Central memory CD4-positive, alpha-beta T cell (primary cell): Measurements from ENCODE around the gene CAMK2D.

Source experiments
- DNase-seq: peaks from one replicate; pipeline ENCODE4 v3.0.0; 2022

The CAMK2D gene

DNA sequence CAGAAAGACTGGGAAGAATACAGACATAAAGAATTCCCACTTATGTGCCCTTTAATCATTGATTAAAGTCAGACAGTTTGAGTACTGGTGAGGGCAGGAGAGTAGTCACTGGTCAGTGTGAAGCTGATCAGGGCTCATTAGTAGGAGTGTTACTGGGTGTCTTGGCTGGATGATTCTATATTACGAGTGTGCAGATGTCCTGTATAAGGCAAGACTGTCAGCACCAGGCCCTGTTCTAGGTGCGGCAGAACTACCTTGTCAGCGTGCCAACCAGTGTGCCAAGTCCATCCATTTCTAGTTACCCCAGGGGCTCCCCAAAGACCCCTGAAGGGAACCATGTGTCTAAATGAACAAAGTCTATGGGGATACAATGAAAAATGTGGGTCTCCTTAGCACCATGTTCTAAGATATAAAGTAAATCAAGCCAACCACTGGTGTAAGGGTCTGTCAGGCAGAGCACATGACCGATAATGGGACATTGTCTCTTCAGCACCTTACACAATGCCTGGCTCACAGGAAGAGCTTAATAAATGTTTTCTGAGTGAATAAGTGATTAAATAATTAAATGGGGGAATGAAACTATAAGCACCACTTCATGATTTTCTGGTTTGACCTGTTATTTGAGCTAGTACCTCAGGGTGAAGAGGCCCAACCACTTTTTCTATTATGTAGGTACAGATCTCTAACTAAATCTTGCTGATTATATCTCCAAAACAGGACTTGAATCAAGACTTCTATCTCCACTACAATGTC, 205.0 kb downstream of the CAMK2D start:
- DNase-seq = no peak

DNA sequence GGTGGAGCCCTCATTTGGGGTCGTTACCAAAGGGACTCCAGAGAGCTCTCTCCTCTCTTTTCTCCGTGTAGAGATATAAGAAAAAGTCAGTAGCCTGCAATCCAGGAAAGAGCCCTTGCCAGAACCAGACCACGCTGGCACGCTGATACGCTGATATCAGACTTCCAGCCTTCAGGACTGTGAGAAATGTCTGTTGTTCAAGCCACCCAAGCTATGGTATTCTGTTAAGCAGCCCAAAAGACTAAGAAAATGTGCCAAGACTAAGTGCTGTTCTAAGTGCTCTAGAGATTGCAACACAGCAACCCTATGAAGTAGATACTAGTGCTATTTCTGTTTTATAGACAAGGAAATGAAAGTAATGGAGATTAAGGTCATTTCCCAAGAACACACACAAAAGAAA, 205.7 kb downstream of the CAMK2D start:
- DNase-seq = no peak

DNA sequence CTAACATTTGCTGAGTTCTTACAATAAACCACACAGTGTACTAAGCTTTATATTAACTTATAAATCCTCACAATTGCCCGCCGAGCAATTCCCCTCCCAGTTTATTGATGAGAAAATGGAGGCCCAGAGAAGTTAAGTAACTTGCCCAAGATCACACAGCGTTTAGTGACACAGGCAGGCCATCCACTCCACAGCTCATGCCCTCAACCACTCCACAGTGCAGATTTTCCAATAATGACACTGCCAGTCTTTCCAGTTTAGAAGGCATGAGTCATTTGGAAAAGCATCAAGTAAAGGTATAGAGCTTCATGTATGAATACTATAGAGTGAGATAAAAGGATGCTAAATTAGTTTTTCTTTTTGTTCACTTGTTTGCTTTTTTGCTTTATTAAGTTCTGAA, 208.5 kb downstream of the CAMK2D start:
- no peak for DNase-seq

DNA sequence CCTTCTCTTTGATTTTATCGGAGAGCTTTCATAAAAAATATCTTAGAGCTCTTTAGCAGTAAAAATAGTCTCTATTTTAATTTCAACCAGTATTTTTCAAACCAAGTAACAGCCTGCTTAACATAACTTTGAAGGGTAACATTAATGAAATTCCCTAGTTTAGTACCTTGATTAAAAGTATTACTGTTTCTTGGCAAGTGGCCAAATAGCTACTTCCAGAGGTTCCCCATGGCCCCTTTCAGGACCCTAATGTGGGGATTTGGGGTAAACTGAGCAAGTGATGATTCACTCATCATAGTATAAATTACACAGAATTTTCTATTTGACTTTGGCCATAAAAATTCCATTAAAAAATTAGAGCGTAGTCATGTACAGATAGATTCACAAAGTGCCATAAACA, 211.0 kb downstream of the CAMK2D start:
- no peak for DNase-seq

DNA sequence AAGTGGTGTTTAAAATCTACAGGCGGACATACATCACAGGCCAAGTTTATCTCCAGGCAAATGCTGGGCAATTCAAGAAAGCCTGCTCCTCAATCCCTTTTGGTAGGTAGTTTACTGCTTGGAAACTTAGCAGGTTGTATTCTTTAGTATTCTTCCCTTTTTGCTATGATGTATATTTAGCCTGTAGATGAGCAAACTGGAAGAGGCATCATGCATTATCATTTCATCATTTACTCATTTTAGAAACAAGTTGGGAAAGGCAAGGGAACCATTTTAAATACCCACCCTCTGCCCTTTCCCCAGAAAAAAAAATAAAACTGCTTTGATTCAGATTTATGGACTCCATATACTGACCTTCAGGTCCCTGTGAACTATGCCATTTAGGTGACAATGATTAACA, 213.2 kb downstream of the CAMK2D start:
- no peak for DNase-seq

DNA sequence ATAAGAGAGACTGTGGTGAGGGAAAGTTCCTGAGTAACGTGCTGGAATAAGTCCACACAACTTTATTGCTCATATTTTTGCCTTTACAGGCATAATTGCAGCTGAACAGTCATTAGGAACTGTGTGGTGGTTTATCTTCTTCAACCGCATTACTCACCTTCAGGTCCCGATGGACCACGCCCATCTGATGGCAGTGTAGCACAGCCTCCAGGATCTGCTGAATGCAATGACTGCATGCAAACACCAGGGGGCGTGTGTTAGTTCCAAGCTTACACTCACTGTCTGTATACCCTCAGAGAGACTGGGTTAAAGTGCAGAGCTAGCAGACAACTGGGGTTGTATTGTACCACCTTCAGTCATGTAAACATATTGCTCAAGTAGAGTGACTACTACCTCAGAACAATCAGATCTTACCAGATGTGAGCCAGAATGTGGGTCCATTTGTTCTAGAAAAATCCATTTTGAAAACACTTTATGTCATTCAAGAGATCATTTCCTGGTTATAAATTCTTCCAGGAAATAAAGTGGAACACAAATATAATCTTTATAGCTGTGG, 214.0 kb downstream of the CAMK2D start:
- peak; percentile 85 for DNase-seq

DNA sequence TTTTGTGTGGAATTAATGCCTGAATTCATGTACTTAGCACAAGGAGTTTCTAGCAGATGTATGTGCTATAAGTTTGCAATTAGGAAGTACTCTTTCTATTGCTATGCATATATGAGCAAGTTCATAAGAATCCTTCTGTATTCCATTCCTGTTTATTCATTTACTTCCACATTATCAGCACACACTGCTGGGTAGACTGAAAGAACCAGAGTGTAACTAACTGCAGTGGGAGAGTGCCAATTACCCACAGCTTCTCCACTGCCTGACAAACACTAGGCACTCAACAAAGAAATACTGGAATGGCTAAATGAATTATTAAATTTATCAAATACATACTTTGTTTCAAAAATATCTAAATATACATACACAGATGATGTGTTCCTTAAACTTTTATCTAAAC, 219.6 kb downstream of the CAMK2D start:
- DNase-seq = no peak

DNA sequence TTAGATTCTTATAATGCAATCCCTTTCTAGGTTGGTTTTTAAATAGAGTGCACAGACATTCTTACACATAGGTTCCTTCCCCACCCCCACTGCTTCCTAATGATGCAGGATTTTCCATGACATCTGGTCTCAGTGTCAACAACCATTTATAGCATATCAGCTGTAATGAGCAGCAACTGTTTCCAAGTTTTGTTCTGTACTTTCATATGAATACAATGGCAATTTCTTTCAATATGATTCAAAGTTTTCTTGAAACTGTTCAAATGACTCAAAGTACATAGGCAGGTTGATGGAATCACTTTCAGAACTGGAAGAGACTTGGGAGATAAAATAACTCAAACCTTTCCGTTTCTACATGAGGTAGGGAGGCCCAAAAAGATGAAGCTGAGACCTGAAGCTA, 220.7 kb downstream of the CAMK2D start:
- no peak for DNase-seq

DNA sequence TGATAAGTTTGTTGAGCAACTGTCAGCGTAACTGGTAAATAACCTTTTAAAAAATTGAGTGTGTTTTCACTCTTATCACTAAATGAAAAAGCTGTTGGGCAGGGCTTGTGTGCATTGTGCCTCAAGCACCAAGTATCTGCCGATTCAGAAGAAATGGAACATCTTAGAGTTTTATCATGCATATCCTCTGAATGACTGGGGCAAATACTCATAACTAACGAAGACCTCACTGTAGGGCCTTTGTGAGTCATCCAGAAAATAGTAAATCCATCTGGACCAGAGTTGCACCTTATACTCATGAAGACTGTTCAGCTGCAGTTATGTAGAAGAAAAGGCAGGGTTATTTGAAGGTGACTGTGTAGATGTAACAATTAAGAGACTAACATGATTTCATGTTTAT, 222.1 kb downstream of the CAMK2D start:
- DNase-seq = no peak

DNA sequence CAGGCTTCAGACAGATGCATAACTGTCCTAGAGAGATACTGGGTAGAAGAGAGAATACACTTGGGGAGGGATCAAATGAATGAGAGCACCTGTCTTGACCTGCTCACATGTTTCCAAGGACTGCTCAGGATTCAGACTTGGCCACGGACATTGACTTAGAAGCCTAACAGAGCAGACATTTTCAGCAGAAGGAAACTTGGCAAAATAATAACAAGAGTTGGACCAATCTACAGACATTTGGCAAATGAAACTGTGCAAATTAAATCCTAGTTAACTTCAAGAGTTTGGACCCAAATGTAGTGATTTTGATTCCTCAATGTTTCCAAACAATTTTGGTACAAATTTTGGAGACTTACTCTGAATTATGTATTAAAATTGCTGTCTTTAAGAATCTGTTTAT, 223.9 kb downstream of the CAMK2D start:
- DNase-seq = no peak

DNA sequence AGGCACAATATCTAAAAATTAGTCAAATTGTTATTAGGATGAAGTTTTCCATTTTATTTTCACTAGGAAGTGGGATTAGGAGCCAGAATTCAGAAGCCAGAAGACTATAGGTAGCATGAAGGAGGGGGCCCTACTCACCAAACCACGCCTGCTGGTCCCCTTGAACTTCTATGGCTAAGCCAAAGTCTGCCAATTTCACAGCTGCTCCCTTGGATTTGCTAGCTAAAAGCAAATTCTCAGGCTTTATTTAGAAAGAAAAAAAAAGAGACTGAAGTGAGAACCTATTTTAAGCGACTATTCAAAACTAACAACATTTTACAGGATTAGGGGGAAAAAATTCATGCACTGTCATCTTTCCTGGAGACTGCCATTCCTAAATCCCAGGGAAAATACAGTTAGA, 224.3 kb downstream of the CAMK2D start:
- no peak for DNase-seq

DNA sequence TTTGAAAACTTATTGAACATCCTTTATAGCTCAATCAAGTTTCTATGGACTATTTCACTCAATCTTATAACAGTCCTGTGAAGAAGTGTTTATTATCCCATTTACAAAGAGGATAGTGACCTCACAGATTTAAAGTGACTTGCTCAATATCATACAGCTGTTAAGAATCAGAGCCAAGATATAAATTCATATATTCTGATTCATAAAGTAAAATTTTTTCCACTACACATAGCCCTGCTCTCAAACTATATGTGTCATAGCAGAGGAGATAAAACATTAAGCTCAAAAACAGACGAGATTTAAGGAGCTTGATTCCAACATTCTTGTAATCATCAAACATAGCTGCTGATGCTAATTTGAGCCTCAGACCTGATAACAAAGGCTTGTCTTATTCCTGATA, 226.8 kb downstream of the CAMK2D start:
- DNase-seq = no peak

DNA sequence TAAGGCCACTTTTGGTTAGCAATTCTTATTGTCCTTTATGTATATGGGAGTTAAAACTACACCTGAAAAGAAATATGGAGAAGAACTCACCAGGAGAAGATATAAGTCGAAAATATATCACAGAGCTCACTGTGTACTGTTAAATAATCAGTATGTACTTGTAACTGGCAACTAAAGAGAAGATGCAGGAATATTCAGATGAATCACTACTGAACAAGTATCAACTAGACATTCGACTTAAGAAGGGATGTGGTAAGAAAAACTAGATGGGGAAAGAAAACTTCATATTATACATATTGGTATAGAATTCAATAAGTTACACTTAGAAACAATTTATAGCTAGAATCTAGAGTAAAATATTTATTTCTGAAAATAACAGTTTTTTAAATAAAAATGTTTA, 230.0 kb downstream of the CAMK2D start:
- no peak for DNase-seq

DNA sequence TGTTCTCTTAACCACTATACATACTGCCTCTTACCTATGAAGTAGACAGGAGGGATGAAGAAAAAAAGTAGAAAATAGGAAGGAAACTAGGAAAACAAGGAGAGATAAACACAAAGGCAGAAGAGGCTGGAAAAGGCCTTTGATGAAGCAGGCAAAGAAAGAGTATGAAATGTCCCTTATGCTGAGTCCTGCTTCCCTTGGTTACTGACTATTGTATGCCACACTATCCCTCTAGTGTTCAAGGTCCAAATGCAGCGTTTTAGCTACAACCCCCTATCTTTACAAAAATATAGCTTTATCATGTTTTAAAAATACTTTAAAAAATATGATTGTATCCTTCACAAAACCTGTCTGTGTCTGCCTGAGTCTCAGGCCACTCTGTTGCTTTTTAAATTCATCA, 233.1 kb downstream of the CAMK2D start:
- DNase-seq = no peak

DNA sequence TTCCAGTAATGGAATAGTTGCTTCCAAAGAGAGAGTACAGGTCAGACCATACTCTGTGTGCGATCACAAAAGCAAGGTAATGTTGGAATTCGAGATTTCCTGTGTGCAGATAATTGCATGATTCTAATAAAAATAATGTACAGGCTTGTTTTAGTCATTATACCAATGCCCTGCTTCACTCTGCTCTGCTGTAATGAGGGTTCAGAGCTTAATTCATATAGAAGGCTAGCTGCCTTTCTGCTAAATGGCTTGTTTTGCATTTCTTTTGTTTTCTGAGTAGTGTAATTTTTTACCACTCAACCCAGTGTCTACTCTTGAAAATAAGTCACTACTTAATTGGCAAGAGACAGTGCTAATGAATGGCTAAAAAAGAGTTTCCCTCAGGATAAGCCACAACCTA, 236.0 kb downstream of the CAMK2D start:
- no peak for DNase-seq

DNA sequence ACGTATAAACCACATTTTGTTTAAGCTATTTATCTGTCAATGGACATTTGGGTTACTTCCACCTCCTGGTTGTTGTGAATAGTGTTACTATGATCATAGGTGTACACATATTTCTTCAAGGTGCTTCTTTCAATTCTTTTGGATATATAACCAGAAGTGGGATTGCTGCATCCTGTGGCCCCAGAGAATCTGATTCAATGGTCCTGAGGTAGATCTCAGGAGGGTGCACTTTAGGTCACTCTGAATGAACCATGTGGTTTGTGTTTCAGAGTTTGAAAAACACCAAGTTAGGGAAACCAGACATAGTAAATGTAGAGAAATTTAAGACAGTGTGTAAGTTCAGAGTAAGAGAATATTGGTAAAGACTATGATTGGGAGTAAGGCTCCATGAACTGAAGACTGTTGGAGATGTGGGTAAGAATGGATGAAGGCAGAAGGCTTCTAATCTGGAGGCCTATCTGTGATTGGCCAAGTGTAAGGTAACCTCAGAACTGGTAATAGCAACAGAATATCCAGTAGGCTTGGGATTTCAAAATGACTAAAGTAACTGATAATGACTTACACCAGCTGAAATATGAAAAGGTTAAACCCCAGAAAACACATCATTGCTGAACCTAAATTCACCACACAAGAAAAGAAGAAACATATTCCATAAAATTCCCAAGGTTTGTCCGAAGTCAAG, 236.9 kb downstream of the CAMK2D start:
- DNase-seq = no peak

DNA sequence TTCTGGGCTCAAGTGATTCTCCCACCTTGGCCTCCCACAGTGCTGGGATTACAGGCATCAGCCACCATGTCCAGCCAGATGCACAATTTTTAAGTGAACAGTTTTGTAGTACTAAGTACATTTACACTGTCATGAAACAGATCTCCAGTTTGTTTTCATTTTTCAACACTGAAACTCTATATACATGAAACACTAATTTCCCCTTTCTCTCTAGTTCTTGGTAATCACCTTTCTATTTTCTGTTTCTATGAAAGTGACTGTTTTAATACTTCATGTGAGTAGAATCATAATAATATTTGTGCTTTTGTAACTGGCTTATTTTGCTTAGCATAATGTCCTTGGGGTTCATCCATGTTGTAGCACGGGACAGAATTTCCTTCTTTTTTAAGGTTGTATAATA, 237.4 kb downstream of the CAMK2D start:
- no peak for DNase-seq

DNA sequence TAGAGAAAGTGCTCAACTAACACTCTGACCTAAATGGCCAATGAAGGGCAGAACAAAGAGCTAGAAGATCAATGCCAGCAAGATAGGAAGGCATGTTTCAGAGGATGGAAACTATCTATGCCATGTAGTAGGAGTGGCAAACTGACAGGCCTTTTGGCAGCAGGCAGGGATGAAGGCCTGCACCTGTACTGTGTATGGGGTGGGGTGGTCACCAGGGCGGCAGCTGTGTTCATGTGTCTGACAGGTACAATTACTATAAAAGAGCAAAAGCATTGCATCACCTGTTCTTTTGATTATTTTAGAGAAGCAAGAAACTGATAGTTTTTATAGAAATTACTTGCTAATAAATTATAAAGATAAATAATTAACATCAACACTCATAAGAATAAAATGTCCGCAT, 239.1 kb downstream of the CAMK2D start:
- no peak for DNase-seq

DNA sequence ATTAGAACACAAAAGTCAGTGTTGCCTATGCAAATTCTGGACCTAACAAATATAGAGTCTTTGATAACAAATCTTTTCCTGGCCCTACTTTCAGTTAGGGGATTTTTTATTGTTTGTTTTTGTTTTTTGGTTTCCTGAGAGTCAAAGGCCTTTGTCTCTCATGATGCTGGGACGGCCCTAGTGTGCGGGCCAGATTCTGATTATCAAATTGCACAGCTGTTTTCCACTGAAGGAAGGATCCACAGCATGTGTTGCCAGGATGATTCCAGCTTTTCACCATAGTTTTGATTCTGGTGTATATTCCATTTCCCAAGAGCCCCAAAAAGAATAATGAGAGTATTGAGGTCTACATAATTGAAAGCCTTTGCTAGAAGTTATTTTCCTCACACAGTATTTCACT, 248.2 kb downstream of the CAMK2D start:
- no peak for DNase-seq

DNA sequence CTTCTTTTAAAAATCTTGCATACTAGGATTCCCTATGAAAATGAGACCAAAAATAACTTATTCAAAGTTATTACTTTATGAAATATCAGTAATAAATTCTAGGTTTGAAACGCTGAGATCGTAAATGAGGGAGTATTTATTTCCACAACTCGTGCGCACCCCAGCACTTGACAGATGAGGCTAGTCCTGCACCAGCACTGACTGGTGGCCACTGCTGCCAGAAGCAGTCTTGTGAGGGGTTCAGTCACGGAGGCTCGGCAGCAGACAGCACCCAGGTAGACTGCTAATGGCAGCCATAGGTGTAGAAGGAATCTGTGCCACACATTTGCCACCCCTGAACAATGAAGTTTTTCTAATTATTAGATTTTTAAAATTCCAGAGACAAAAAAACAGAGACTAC, 248.7 kb downstream of the CAMK2D start:
- DNase-seq = no peak

DNA sequence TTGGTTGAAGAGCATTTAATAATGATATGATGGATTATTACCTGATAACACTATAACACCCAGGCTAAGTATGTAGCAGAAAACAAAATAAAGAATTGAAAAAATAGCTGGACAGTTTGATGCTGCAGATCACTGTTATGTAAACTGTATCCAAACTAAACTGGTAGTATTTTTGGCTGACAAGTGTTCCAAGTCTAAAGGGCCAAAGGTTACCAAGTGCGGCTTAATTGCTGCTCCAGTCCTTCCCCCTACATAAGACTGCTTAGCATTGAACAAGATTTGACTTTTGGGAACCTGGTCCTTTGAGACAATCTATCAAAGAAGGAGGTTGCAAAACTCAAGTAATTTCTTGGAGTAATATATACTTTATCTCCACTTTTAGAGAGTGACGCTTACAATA, 249.6 kb downstream of the CAMK2D start:
- no peak for DNase-seq

DNA sequence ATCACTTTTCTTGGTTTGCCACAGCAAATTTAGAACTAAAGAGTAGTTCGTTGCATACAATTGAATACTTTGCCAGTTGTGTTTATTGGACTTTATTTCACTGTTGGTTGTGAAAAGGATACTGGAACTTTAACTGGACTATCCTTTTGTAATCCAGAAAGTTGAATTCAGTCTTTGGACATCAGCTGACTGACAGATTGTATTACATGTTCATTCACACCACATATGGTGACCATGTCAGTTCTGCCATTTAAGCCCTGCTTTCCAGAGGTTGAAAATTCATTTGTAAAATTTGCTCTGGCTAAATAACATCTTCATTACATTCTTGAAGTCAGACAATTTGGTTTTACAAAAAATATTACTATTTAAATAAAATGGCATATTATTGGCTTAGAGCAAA, 251.7 kb downstream of the CAMK2D start:
- DNase-seq = no peak

DNA sequence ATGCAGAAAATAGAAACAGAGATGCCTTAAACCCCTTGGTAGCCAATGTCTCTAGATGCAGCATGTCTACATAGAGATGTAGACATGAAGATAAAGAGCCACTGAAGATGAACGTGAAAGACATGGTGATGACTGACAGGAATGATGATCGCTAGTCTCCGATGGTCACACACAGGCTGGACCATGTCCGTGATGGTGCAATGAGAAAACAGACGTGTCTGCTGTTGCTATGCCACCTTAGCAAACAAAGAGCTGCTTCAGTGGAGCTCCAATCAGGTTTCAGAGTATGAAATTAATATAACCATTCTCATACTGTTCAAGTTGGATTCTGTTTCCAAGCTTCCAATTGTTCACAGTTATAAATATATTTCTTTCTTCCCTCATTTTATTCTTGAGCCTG, 256.5 kb downstream of the CAMK2D start:
- DNase-seq = no peak

DNA sequence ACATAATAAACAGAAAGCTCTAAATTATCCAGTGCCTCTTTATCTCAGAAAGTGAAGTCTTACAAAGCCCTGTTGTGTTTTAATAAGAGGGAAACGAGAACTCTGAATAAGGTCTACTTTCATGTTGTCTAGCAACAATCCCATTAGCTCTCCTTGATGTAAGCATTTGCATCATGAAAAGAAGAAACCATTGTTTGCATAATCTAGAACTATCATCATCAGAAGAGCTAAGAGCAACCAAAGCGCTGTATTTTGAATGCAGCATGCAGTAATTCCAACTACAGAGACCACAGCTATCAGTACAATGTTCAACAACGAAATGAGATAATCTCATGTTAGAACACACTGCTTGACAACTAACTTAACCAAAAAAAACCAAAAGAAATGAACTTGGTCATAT, 257.1 kb downstream of the CAMK2D start:
- no peak for DNase-seq

DNA sequence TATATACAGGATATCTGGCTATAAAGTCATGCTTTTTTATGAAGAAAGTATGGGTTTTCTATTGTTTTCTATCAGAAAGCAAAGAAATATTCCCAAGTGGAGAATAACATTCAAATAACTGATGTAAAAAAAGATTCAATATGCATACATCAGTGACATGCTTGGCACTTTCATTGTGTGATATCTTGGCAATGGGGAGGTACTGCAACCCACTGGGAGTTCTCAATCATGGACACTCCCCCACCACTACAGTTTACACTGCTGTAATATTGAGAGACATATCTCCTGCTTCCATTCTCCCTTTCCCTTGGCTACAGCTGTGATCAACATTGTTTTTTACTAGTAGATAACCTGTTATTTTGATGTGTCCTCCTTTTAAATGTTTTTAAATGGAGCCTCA, 257.8 kb downstream of the CAMK2D start:
- no peak for DNase-seq
